Endothelial cell of umbilical vein (primary cell): Measurements from ENCODE around the gene HES1. TPM values are rescaled to one million over a fixed set of nuclear protein-coding genes. Genes with fewer than 3 reads are reported as not detected.

Source experiments
- BruUV-seq: library from RNA; stranded (reverse); fragments of 400-500 nt; replicated peaks from 2 replicates; lab custom pipeline; 2021; lab: Mats Ljungman, UMichigan
- CTCF ChIA-PET: fragments of 300-600, 350-600 bp; sonication (Branson Sonifier 250); formaldehyde crosslinking; loops from one replicate; lab custom pipeline; 2021; ENCODE audit warnings: antibody characterized with exemption, inconsistent platforms; lab: Charles Lee
- POLR2A ChIA-PET: fragments of 300-600, 350-600 bp; sonication (Branson Sonifier 250); formaldehyde crosslinking; loops from one replicate; lab custom pipeline; 2021; ENCODE audit warnings: antibody characterized with exemption, inconsistent platforms; lab: Charles Lee
- DNase-seq: peaks from one replicate; pipeline ENCODE4 v3.0.0-alpha.2; 2011; ENCODE audit warnings: low read depth, low spot score
- FAIRE-seq: peaks from 2 replicates; lab custom pipeline; 2011; peaks lifted over from hg19 to GRCh38; lab: Jason Lieb, UNC
- H2AFZ ChIP-seq: 2 replicates; pipeline ENCODE4 v1.6.0; 2012; ENCODE audit warnings: low read depth, low read length, control low read depth, inconsistent platforms
- H3K27ac ChIP-seq: 2 replicates; pipeline ENCODE4 v1.5.1; 2011; ENCODE audit warnings: low read depth, mild to moderate bottlenecking, control low read depth, low read length, moderate library complexity; ENCODE audit not compliant: insufficient read depth
- H3K27me3 ChIP-seq, 2 experiments: 2 replicates each; pipeline versions ENCODE4 v1.6.0 to v1.6.1; 2011; ENCODE audit warnings: low read length in 2 of 2, mixed read lengths in 1 of 2; ENCODE audit not compliant: control insufficient read depth in 2 of 2, insufficient read depth in 2 of 2
- H3K36me3 ChIP-seq, 2 experiments: 2 replicates in 1 of 2; 3 replicates in 1 of 2; pipeline ENCODE4 v1.5.1; 2011; ENCODE audit warnings: low read length in 2 of 2, mild to moderate bottlenecking in 1 of 2, moderate library complexity in 1 of 2; ENCODE audit not compliant: control insufficient read depth in 2 of 2, insufficient read depth in 2 of 2; ENCODE audit errors: extremely low read depth in 1 of 2
- H3K4me1 ChIP-seq: 3 replicates; pipeline ENCODE4 v1.5.1; 2011; ENCODE audit warnings: mild to moderate bottlenecking, low read length; ENCODE audit not compliant: control insufficient read depth, insufficient read depth; ENCODE audit errors: extremely low read depth
- H3K4me2 ChIP-seq: 2 replicates; pipeline ENCODE4 v1.6.1; 2011; ENCODE audit warnings: low read length, control low read depth, mixed read lengths; ENCODE audit not compliant: insufficient read depth
- H3K4me3 ChIP-seq, 3 experiments: fragments of 200-600 bp in 1 of 3; sonication (generic), shearing (Covaris generic) in 1 of 3; replicated peaks in 1 of 3; 2 replicates each; pipeline ENCODE4 v1.5.1; 2011 to 2016; ENCODE audit warnings: control low read depth in 3 of 3, low read length in 3 of 3, mild to moderate bottlenecking in 2 of 3, inconsistent platforms in 1 of 3, low read depth in 1 of 3, moderate library complexity in 1 of 3; ENCODE audit not compliant: insufficient read depth in 1 of 3
- H3K79me2 ChIP-seq: 2 replicates; pipeline ENCODE4 v1.6.0; 2012; ENCODE audit warnings: low read length, inconsistent platforms; ENCODE audit not compliant: control insufficient read depth, insufficient read depth
- H3K9ac ChIP-seq: replicated peaks from 2 replicates; pipeline ENCODE3; 2011; ENCODE audit warnings: low read length, control low read depth; ENCODE audit not compliant: insufficient read depth; ENCODE audit errors: extremely low read depth
- H3K9me1 ChIP-seq: replicated peaks from 3 replicates; pipeline ENCODE4 v1.6.0; 2011; ENCODE audit warnings: mild to moderate bottlenecking, low read length; ENCODE audit not compliant: control insufficient read depth, insufficient read depth; ENCODE audit errors: extremely low read depth
- H3K9me3 ChIP-seq: replicated peaks from 2 replicates; pipeline ENCODE4 v1.5.1; 2012; ENCODE audit warnings: low read length, inconsistent platforms; ENCODE audit not compliant: control insufficient read depth, insufficient read depth
- H4K20me1 ChIP-seq: replicated peaks from 2 replicates; pipeline ENCODE3; 2011; ENCODE audit warnings: mild to moderate bottlenecking, low read length; ENCODE audit not compliant: control insufficient read depth, insufficient read depth; ENCODE audit errors: extremely low read depth
- CTCF ChIP-seq, 2 donors: IDR thresholded peaks; 1 replicate in 1 of 2; 2 replicates in 1 of 2; pipeline ENCODE4 v1.5.1; 2011; ENCODE audit warnings: low read length in 2 of 2, mild to moderate bottlenecking in 2 of 2, moderate library complexity in 2 of 2, control low read depth in 1 of 2, inconsistent platforms in 1 of 2, low read depth in 1 of 2; ENCODE audit not compliant: insufficient read depth in 1 of 2; ENCODE audit errors: extremely low read depth in 1 of 2
- FOS ChIP-seq: IDR thresholded peaks from 2 replicates; pipeline ENCODE4 v1.6.1; 2011; ENCODE audit warnings: mild to moderate bottlenecking, low read length, moderate library complexity, borderline replicate concordance; ENCODE audit not compliant: insufficient read depth
- GATA2 ChIP-seq: IDR thresholded peaks from 2 replicates; pipeline ENCODE4 v1.7.0; 2011; ENCODE audit warnings: low read depth, mild to moderate bottlenecking, moderate library complexity, mixed read lengths, low read length; ENCODE audit not compliant: insufficient read length, insufficient read depth
- JUN ChIP-seq: IDR thresholded peaks from 2 replicates; pipeline ENCODE4 v1.6.1; 2011; ENCODE audit warnings: borderline replicate concordance, low read depth; ENCODE audit not compliant: insufficient read length, insufficient read depth
- MAX ChIP-seq: IDR thresholded peaks from 2 replicates; pipeline ENCODE4 v1.6.1; 2011; ENCODE audit not compliant: insufficient read depth, insufficient read length
- MYC ChIP-seq: IDR thresholded peaks from one replicate; pipeline ENCODE4 v1.6.1; 2011; ENCODE audit warnings: mild to moderate bottlenecking, low read depth, low read length
- POLR2A ChIP-seq: IDR thresholded peaks from 2 replicates; pipeline ENCODE4 v1.6.1; 2012; ENCODE audit warnings: low read depth, mild to moderate bottlenecking, control low read depth, low read length
- dilution Hi-C: fragments of 300-500 bp; cut with MboI; formaldehyde crosslinking; loops from one replicate; pipeline ENCODE4 v1.15.0; 2019; ENCODE audit warnings: low sequenced_read_pairs; ENCODE audit not compliant: extremely low pct_ligation_motif_present
- intact Hi-C: fragments of 100-400 bp; cut with micrococcal nuclease; formaldehyde crosslinking; loops from one replicate; pipeline ENCODE4 v1.10.0; 2022
- polyA plus RNA-seq, 4 experiments: library from polyadenylated mRNA; depleted of rRNA in 3 of 4; stranded (reverse) in 3 of 4; unstranded in 1 of 4; fragments of >200 nt; gene quantifications; 2 replicates each; pipeline versions ENCODE4 v1.2.1 to v1.2.3, GENCODE V29; 2011 to 2012; ENCODE audit warnings: missing spikeins in 1 of 4
- total RNA-seq: library from RNA; stranded (reverse); gene quantifications from 2 replicates; pipeline ENCODE4 v1.2.3, GENCODE V29; 2021

HES1 gene
- total and polyA plus RNA-seq, 2 donors (not counting 3 experiments of a cell fraction or from before 2014, with no cell fraction given): 42.0 to 210 TPM

DNA sequence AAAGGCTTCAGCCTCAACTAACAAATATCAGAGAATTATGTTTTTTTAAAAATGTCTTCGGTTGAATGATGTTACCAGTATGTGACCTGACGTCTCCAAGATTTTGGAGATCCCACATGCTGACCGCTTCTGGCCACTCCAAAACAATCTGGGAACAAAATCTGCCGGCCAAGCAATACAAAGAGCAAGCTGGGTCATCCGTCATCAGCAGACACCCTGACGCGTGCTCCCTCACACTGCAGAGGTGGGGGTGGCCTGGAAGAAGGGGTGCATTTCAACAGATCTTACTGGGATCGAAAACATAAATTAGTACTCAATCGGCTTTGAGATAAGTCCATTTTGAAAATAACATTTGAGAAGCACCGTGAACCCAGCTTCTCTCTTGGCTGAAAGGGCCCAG lies 33.6 kb downstream of the HES1 start:
- Histone ChIP-seq H3K27ac (no peak overlapping the region), H3K9me1 (no peaks in the 10 kb centered on the region), H3K4me3 (no peak overlapping the region), H3K4me2 (no peak overlapping the region), H3K27me3 (peaks cover 3 to 10% of the 10 kb centered on the region in 2 experiments), H2AFZ (no peak overlapping the region), H3K36me3 (no peaks in the 10 kb centered on the region), H4K20me1 (no peaks in the 10 kb centered on the region), H3K79me2 (no peaks in the 10 kb centered on the region), H3K9ac (no peak overlapping the region), H3K9me3 (no peaks in the 10 kb centered on the region), H3K4me1 (peaks cover 11% of the 10 kb centered on the region)
- no peak for FAIRE-seq
- CTCF ChIA-PET: interaction anchor here (1.0 to 2.5 kb wide), 4 partner anchors 11 to 389 kb away, joined by 3 to 9 read pairs (median 4); no protein-coding TSS in a partner anchor
- intact Hi-C loops: no loop called here
- no TSS peak for BruUV-seq
- dilution Hi-C loops: no loop called here
- no peak for DNase-seq
- no peak for TF ChIP-seq POLR2A
- no peak for TF ChIP-seq MAX
- TF ChIP-seq GATA2: no peak
- POLR2A ChIA-PET: no interaction called here

- H3K27me3 ChIP-seq: peaks cover 2 to 10% of the 10 kb centered on the region in 2 experiments
- TF ChIP-seq JUN (no peak), MAX (no peak), MYC (no peak), GATA2 (no peak), CTCF (IDR thresholded peaks at IDR 0.05; ENCODE audit: extremely low read depth in 1 of 2, insufficient read depth in 1 of 2, low read depth in 1 of 2, low read length in 2 of 2) (no peak), POLR2A (no peak), FOS (no peak)
- ChIA-PET CTCF (interaction anchor here (1.2 kb wide), 1 partner anchor 13 kb away, joined by 3 read pairs; no protein-coding TSS in a partner anchor), POLR2A (no interaction called here)
- H3K9me1 ChIP-seq: no peaks in the 10 kb centered on the region
- BruUV-seq: no TSS peak
- peaks cover 11% of the 10 kb centered on the region for H3K4me1 ChIP-seq
- H2AFZ ChIP-seq: no peak overlapping the region
- dilution Hi-C loops (no loop called here), intact Hi-C loops (no loop called here)
- no peak overlapping the region for H3K27ac ChIP-seq
- H3K4me3 ChIP-seq: no peak overlapping the region
- H3K79me2 ChIP-seq: no peaks in the 10 kb centered on the region
- DNase-seq (no peak), FAIRE-seq (no peak)
- no peaks in the 10 kb centered on the region for H3K36me3 ChIP-seq
- no peaks in the 10 kb centered on the region for H3K9me3 ChIP-seq
- no peak overlapping the region for H3K9ac ChIP-seq
- no peak overlapping the region for H3K4me2 ChIP-seq
- H4K20me1 ChIP-seq: no peaks in the 10 kb centered on the region
These were observed 34.8 kb downstream of the HES1 start for GRCh38 chr3:194170793-194171192.
